ENCODE results near the gene FLRT2.

- no peak for TF ChIP-seq RAD21 (IDR thresholded peaks at IDR 0.05; ENCODE audit: low read length)
- no peak for TF ChIP-seq CTCF (conservative IDR thresholded peaks at IDR 0.05; ENCODE audit: low read depth, low read length)
- TF ChIP-seq MXI1 (IDR thresholded peaks at IDR 0.05; ENCODE audit: borderline replicate concordance, low read depth, low read length): no peak
- TF ChIP-seq NFE2L2 (IDR thresholded peaks at IDR 0.05; ENCODE audit: low read depth, low read length): no peak
Measured at GRCh38 chr14:85538636-85539035, 8.7 kb downstream of the FLRT2 start.
